K562 (cell line): ENCODE measurements around the gene CLCN4. TPM values are rescaled to one million over a fixed set of nuclear protein-coding genes. Genes with fewer than 3 reads are reported as not detected.

Experiments
- ATAC-seq: fragments of 200-7000 bp; cut with Tn5 transposase; 3 replicates; pipeline ENCODE4 v1.9.1; 2020; ENCODE audit warnings: moderate library complexity
- BruUV-seq: library from RNA; stranded (reverse); fragments of 400-500 nt; replicated peaks from 2 replicates; lab custom pipeline; 2021; lab: Mats Ljungman, UMichigan
- CTCF ChIA-PET: fragments of 300-600 bp; formaldehyde crosslinking; extraction: SDS; loops from one replicate; lab custom pipeline; 2021; ENCODE audit warnings: low intra/inter-chr PET ratio; lab: Yijun Ruan, JAX
- POLR2A ChIA-PET: fragments of 300-600, 350-650 bp; sonication (Branson Sonifier 250); formaldehyde crosslinking; extraction: SDS; loops from one replicate; lab custom pipeline; 2021; ENCODE audit warnings: antibody characterized with exemption, inconsistent platforms; lab: Yijun Ruan, JAX
- DNase-seq, 4 experiments: peaks; one replicate each; pipeline versions ENCODE4 v3.0.0 to v3.0.0-alpha.2; 2011 to 2018; ENCODE audit warnings: low spot score in 3 of 4, mixed read lengths in 3 of 4; ENCODE audit errors: extremely low read depth in 1 of 4
- FAIRE-seq: peaks from 2 replicates; lab custom pipeline; 2011; peaks lifted over from hg19 to GRCh38; lab: Jason Lieb, UNC
- H2AFZ ChIP-seq: 2 replicates; pipeline ENCODE4 v1.6.0; 2011; ENCODE audit warnings: low read depth, low read length, control low read depth, inconsistent platforms
- H3K27ac ChIP-seq: fragments of 200-600 bp; 3 replicates; pipeline ENCODE4 v1.8.0; 2011; ENCODE audit warnings: low read depth, mild to moderate bottlenecking, control low read depth, inconsistent platforms, low read length, moderate library complexity, mixed read lengths; ENCODE audit errors: extremely low read depth
- H3K27me3 ChIP-seq, 2 experiments: fragments of 300-600 bp in 1 of 2; 2 replicates in 1 of 2; 3 replicates in 1 of 2; pipeline versions ENCODE4 v1.6.0 to v1.8.0; 2011; ENCODE audit warnings: inconsistent platforms in 2 of 2, low read length in 2 of 2, mild to moderate bottlenecking in 1 of 2, mixed read lengths in 1 of 2, moderate library complexity in 1 of 2; ENCODE audit not compliant: control insufficient read depth in 2 of 2, insufficient read depth in 2 of 2
- H3K36me3 ChIP-seq: fragments of 300-600 bp; 3 replicates; pipeline ENCODE4 v1.8.0; 2011; ENCODE audit warnings: mild to moderate bottlenecking, low read length, inconsistent platforms; ENCODE audit not compliant: control insufficient read depth, insufficient read depth
- H3K4me1 ChIP-seq, 2 experiments: fragments of 200-600 bp in 1 of 2; replicated peaks in 1 of 2; 2 replicates in 1 of 2; 3 replicates in 1 of 2; pipeline versions ENCODE4 v1.5.1 to v1.8.0; 2011; ENCODE audit warnings: inconsistent platforms in 2 of 2, low read length in 2 of 2, mild to moderate bottlenecking in 1 of 2, mixed read lengths in 1 of 2, moderate library complexity in 1 of 2; ENCODE audit not compliant: control insufficient read depth in 2 of 2, insufficient read depth in 2 of 2
- H3K4me2 ChIP-seq: 2 replicates; pipeline ENCODE4 v1.6.1; 2011; ENCODE audit warnings: low read length, control low read depth, inconsistent platforms, mixed read lengths; ENCODE audit not compliant: insufficient read depth
- H3K4me3 ChIP-seq: fragments of 200-600 bp; sonication (generic), shearing (Covaris generic); 2 replicates; pipeline ENCODE4 v1.5.1; 2016; ENCODE audit warnings: control low read depth, inconsistent platforms
- H3K79me2 ChIP-seq: fragments of 200-600 bp; 3 replicates; pipeline ENCODE4 v1.8.0; 2011; ENCODE audit warnings: low read length, inconsistent platforms; ENCODE audit not compliant: control insufficient read depth, insufficient read depth
- H3K9ac ChIP-seq, 2 experiments: 2 replicates each; pipeline versions ENCODE4 v1.6.0 to v1.6.1; 2011; ENCODE audit warnings: low read depth in 2 of 2, low read length in 2 of 2, control low read depth in 1 of 2, inconsistent platforms in 1 of 2, mild to moderate bottlenecking in 1 of 2, mixed read lengths in 1 of 2; ENCODE audit not compliant: insufficient read depth in 1 of 2
- H3K9me1 ChIP-seq: one replicate; pipeline ENCODE4 v1.6.0; 2011; ENCODE audit warnings: inconsistent platforms, mild to moderate bottlenecking, low read length, moderate library complexity; ENCODE audit not compliant: control insufficient read depth, insufficient read depth
- H3K9me3 ChIP-seq: replicated peaks from 2 replicates; pipeline ENCODE4 v1.5.1; 2011; ENCODE audit warnings: low read depth, low read length, inconsistent platforms; ENCODE audit not compliant: control insufficient read depth, insufficient read depth
- H4K20me1 ChIP-seq: replicated peaks from 2 replicates; pipeline ENCODE4 v1.6.1; 2011; ENCODE audit warnings: low read length, inconsistent platforms, mixed read lengths; ENCODE audit not compliant: control insufficient read depth, insufficient read depth
- CC2D1A ChIP-seq: fragments of 450-650 bp; IDR thresholded peaks from 2 replicates; pipeline ENCODE4 v1.6.1; 2017; ENCODE audit warnings: mild to moderate bottlenecking
- CCAR2 ChIP-seq: fragments of 200-400 bp; formaldehyde crosslinking; IDR thresholded peaks from 2 replicates; pipeline ENCODE4 v1.6.1; 2017; ENCODE audit warnings: mild to moderate bottlenecking, low read depth, low read length
- CEBPB ChIP-seq: fragments of 450-650 bp; IDR thresholded peaks from 2 replicates; pipeline ENCODE4 v1.6.1; 2016; ENCODE audit warnings: missing genetic modification characterization, missing compliant biosample characterization
- ETV6 ChIP-seq, 3 experiments: fragments of 150-350 bp in 1 of 3; sonication (generic) in 1 of 3; formaldehyde crosslinking in 1 of 3; IDR thresholded peaks; 2 replicates each; pipeline versions ENCODE4 v1.6.1 to v1.8.0; 2014 to 2022; ENCODE audit warnings: borderline replicate concordance in 2 of 3, low read depth in 2 of 3, antibody characterized with exemption in 1 of 3, low read length in 1 of 3, mild to moderate bottlenecking in 1 of 3, missing genetic modification reagents in 1 of 3
- HDAC8 ChIP-seq: fragments of 450-650 bp; IDR thresholded peaks from 2 replicates; pipeline ENCODE4 v1.6.1; 2016; ENCODE audit warnings: mild to moderate bottlenecking, missing genetic modification characterization, moderate library complexity, missing compliant biosample characterization
- HMGN3 ChIP-seq: IDR thresholded peaks from 2 replicates; pipeline ENCODE4 v1.6.1; 2011; ENCODE audit warnings: borderline replicate concordance, low read depth, mild to moderate bottlenecking, mixed read lengths, low read length; ENCODE audit not compliant: insufficient read length; ENCODE audit errors: extremely low read depth
- PTRF ChIP-seq: fragments of 450-650 bp; IDR thresholded peaks from 2 replicates; pipeline ENCODE4 v1.6.1; 2016; ENCODE audit warnings: mild to moderate bottlenecking, missing genetic modification characterization, missing compliant biosample characterization
- STAT6 ChIP-seq: sonication (generic); formaldehyde crosslinking; IDR thresholded peaks from 2 replicates; pipeline ENCODE4 v1.8.1; 2023; ENCODE audit warnings: mild to moderate bottlenecking, missing genetic modification reagents
- ZNF592 ChIP-seq: fragments of 450-650 bp; IDR thresholded peaks from 2 replicates; pipeline ENCODE4 v1.6.1; 2017; ENCODE audit warnings: antibody characterized with exemption, mild to moderate bottlenecking
- WGBS: fragments of 100-300 bp; shearing (Covaris generic); methylation state at CpG from one replicate; pipeline ENCODE4 v1.1.6; 2016; ENCODE audit warnings: low coverage, mixed read lengths; ENCODE audit not compliant: insufficient coverage; ENCODE audit errors: missing lambda C conversion rate; 5-methylcytosine and 5-hydroxymethylcytosine counted together
- in situ Hi-C: fragments of 300-500 bp; cut with MboI; formaldehyde crosslinking; loops from 4 replicates; pipeline ENCODE4 v1.15.0; 2018; ENCODE audit warnings: inconsistent platforms, mixed read lengths
- intact Hi-C: fragments of 100-400 bp; cut with micrococcal nuclease; formaldehyde crosslinking; loops from 2 replicates; pipeline ENCODE4 v1.14.2; 2022
- polyA plus RNA-seq, 8 experiments: library from polyadenylated mRNA; depleted of rRNA in 4 of 8; stranded (reverse) in 5 of 8; unstranded in 3 of 8; fragments of >200 nt; fragmentation: Nextera tagmentation in 2 of 8; fragmentation: Illumina TruSeq in 1 of 8; extraction: Ambion mirVana in 2 of 8; extraction: Trizol in 1 of 8; gene quantifications; 2 replicates each; pipeline versions ENCODE4 v1.2.1 to v1.2.3, GENCODE V29; 2011 to 2014; ENCODE audit warnings: inconsistent platforms in 1 of 8, missing spikeins in 1 of 8
- total RNA-seq, 7 experiments: library from RNA; depleted of rRNA in 6 of 7; stranded (reverse); fragments of >200 nt in 6 of 7; fragmentation: Illumina TruSeq in 2 of 7; extraction: Trizol in 2 of 7; gene quantifications; 2 replicates each; pipeline versions ENCODE4 v1.2.1 to v1.2.3, GENCODE V29; 2011 to 2021; ENCODE audit warnings: low replicate concordance in 1 of 7
- TF ChIP-seq, protein P1 (sequence below), 2 experiments: fragments of 450-650 bp in 1 of 2; sonication (generic) in 1 of 2; formaldehyde crosslinking; conservative IDR thresholded peaks; 2 replicates each; pipeline versions ENCODE4 v1.4.0 to v1.8.1; 2020 to 2022; ENCODE audit warnings: mild to moderate bottlenecking in 1 of 2, missing genetic modification reagents in 1 of 2

Gene CLCN4
- total and polyA plus RNA-seq, 9 of the 15 experiments (the other 6 are each of a cell fraction or from before 2014, with no cell fraction given), result 0.03 to 0.24 (median 0.10) TPM; not detected in 1

GRCh38 chrX:10197279-10198210 lies 40.8 kb downstream of the CLCN4 start (continued):
- no peak for TF ChIP-seq CC2D1A

- H3K36me3 ChIP-seq, result no peaks in the 10 kb centered on the region
- FAIRE-seq (no peak), DNase-seq (no peak), ATAC-seq (no peak)
- BruUV-seq, result no TSS peak
- H3K4me3 ChIP-seq, result no peak overlapping the region
- H3K27me3 ChIP-seq, result peaks cover 2 to 18% of the 10 kb centered on the region in 2 experiments; a peak in 3 of 5 replicates
- no peak overlapping the region for H3K4me2 ChIP-seq
- no peaks in the 10 kb centered on the region for H3K79me2 ChIP-seq
- intact Hi-C loops, result loop anchor here (10.0 kb wide), 1 partner anchor 907 kb away; no protein-coding TSS in a partner anchor
- H3K9me3 ChIP-seq, result no peaks in the 10 kb centered on the region
- in situ Hi-C loops, result loop anchor here (25.0 kb wide), 2 partner anchors 1339 to 1564 kb away; partner anchors contain the start of gene MSL3
- WGBS, result 0% methylated on average over 5 of the region's 5 CpGs
- H2AFZ ChIP-seq, result no peak overlapping the region
- no peaks in the 10 kb centered on the region for H3K4me1 ChIP-seq
- no peaks in the 10 kb centered on the region for H4K20me1 ChIP-seq
- no peak overlapping the region for H3K27ac ChIP-seq
- H3K9me1 ChIP-seq, result no peaks in the 10 kb centered on the region
- ChIA-PET CTCF (no interaction called here), POLR2A (no interaction called here)
- no peak overlapping the region for H3K9ac ChIP-seq
- TF ChIP-seq CEBPB (tag) (peak; percentile 33; the same call in 1 of the 2 replicates), CCAR2 (no peak), STAT6 (CRISPR knock-in tag) (no peak), HMGN3 (no peak), PTRF (tag) (no peak), ETV6 (IDR thresholded peaks at IDR 0.05; ENCODE audit: borderline replicate concordance in 1 of 2, low read depth in 2 of 2, low read length in 1 of 2) (no peak), ETV6 (CRISPR knock-in tag; IDR thresholded peaks at IDR 0.05; ENCODE audit: borderline replicate concordance) (no peak), HDAC8 (tag) (no peak), ZNF592 (no peak)
- TF ChIP-seq, protein P1, sequence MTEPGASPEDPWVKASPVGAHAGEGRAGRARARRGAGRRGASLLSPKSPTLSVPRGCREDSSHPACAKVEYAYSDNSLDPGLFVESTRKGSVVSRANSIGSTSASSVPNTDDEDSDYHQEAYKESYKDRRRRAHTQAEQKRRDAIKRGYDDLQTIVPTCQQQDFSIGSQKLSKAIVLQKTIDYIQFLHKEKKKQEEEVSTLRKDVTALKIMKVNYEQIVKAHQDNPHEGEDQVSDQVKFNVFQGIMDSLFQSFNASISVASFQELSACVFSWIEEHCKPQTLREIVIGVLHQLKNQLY (CRISPR knock-in tag; conservative IDR thresholded peaks at IDR 0.05), result no peak
Observed at GRCh38 chrX:10198254-10198653, 41.5 kb downstream of the CLCN4 start.
